Bone marrow (tissue), 2 donors: ENCODE measurements around the gene LRRC18.

Source experiments
- DNase-seq, 2 donors: peaks; one replicate each; lab custom pipeline; 2025; lab: John Stamatoyannopoulos, UW

The LRRC18 gene

DNA sequence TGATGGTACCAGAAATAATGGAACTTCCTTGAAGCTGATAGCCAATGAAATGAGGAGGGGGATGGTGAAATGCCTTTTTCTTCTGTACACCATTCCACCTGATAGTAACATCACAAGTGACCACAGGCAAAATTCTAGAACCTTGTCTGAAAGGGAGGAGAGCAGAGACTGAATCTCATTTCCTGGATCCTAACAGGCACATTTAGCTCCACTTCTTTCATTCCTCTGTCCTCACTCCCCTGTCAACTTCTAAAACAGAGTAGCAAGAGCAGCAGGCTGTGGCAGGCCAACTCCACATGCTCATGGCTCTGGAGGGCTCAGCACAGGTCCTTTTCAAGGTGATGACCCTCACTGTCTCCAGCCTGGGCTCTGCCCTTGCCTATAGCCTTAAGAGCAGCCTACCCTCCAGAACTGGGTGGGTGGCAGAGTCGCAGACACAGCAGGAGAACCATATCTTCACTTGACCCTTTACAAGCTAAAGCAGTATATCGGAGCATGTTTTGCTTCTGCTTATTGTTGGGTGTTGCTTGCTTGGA, at the start of gene LRRC18:
Gene LRRC18, minus strand, starts transcription at position 51 of the 536 bp plus-strand sequence. CDS start 25,685 bp downstream, outside the sequence.
- DNase-seq = no peak

DNA sequence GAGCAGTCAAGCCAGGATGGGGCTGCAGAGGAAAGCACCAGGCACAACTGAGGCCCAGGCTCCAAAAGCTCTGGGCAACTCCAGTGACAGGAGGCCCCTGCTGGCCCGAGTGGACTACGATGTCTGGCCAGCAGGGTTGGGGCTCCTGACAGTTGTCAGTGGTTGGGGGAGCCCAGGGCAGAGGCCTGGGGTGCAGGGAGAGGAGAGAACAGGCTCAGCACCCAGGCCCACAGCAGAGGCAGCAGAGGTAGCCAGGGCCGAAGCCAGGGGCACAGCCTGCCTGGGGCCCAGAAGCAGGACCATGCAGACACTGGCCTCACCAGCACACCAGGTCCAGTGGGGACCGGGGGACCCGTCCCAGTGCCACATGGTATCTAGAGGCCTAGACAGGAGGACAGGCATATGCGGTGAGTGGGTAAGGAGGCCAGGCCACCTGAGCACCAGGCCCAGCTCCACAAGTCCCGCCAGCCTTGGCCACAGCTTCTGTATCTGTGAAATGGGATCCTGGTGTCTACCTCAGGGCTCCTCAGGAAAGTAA, 46.0 kb upstream of the LRRC18 start:
- DNase-seq = no peak

DNA sequence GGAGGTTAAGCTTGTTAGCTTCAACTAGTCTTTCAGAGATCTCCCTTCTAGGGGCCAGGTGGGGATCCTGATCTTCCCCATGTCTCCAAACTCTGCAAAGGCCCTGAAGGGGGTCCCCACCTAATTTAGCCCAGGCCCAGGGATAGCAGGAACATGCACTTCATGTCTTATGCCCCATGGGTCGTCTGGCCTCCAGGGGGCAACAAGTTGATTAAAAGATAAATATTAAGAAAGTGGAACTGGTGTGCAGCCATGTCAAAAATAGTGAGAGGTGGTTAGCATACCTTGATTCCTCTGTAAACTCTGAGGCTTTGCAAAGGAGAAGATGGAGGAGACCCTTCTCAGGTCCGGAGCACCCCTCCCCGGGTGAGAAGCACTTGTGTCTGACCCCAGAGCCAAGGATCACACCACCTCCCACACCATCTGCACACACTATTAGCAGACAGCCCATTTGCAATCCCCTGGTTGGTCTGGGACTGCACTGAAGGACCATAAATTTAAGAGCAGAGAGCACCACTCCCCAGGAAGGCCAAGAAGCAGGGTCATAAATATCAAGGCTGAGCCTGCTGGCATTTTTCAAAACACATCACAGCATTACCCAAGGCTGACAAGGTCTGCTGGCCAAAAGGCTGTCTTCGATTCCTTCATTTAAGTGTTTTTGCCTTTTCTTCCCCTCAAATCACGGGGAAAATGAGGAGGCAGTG, 44.2 kb upstream of the LRRC18 start:
- DNase-seq = no peak

DNA sequence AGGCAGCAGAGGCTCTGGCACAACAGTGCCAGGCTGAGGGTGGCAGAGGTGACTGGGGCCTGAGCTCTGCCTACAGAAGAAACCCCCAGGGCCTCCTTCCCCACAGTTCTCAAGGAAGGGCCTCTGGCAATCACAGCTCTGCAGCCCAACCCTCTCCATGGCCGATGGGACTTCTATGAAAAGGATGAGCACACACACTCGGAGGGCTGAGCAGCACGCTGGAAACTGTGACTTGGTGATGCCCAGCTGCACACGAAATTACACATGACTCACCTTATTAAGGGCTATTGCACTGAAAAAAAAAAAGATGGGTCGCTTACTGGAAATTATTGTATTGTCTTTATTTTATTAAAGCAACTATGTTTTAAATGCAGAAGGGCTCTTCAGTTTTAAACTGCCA, 42.9 kb upstream of the LRRC18 start:
- no peak for DNase-seq

DNA sequence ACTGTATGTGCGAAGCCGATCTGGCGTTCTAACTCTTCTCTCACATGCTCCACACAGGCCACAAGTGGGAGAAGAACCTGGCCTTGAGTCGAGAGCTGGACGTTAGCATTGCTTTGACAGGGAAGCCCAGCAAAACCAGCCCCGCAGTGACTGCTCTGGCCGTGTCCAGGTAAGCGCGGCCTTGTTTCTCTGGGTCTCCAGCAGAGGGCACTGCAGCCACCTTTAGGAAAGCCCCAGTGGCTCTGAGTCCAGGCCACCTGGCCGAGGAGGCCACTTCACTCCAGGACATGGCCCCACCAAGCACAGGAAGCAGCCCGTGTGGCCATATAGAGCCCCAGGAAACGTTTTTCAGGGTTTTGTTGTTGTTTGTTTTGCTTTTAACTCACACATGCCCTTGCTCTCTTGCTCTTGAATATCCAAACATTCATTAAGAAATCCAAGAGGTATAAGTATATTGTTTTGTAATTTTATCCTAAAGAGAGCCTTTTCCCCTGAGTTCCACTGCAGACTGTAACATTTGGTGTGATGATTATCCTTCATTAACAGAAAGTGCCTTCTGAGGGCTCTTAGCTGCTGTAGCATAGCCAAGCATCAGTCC, 41.8 kb upstream of the LRRC18 start:
- DNase-seq = no peak

DNA sequence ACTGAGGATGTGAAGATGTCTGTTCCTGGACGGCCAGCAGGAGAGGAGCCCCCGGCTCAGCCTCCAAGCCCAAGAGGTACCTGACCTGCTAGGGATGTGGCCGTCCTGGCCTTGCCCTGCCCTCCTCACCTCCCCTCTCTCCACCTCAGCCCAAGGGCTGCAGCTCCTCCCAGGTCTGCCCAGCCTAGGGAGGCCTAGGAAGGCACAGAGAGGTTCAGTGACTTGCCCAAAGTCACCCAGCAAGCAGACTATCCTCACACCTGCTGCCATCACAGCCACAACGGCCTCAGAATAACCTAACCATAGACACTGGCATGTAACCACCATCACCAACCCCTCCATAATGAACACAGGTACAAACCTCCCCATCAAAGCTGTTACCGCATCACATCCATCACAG, 38.7 kb upstream of the LRRC18 start:
- DNase-seq = no peak

DNA sequence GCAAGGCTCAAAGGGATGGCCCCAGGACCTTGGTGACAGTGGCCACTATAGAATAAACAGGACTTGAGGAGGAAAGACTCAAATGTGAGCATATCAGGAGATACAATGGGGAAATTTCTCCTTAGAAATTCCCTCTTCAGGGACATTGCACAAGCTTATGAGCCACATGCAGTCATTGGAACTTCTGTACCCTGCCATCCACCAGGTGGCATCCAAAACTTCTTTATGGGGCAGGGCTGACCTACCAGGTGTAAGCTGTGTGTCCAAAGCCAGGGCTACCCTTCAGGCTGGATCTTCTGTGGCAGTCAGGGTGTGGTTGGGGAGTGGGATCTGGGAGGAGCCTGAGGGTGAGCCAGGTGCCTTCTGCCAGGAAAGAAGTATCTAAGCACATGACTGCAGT, 36.6 kb upstream of the LRRC18 start:
- DNase-seq = no peak

DNA sequence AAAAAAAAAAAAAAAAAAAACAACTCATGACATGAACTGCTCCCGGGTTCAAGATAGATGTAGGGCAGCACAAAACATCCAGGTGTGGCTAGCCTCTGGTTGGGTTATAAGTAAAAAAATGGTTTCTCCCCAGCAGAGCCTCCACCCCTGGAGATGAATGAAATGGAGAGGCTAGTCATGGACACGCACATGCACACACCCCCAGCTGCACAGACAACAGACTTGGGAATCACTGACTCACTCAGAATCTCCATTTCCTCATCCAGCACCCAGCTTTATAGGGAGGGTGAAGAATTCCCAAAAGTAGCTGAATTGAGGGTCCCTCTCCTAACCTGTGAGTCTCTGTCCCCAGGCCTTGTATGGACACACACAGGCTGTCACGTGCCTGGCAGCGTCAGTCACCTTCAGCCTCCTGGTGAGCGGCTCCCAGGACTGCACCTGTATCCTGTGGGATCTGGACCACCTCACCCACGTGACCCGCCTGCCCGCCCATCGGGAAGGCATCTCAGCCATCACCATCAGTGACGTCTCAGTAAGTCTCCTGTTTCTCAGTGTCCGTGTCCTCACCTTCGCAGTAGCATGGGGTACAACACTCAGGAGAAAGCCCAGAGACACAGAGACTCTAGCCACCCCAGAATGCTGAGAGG, 35.0 kb upstream of the LRRC18 start:
- DNase-seq = no peak

DNA sequence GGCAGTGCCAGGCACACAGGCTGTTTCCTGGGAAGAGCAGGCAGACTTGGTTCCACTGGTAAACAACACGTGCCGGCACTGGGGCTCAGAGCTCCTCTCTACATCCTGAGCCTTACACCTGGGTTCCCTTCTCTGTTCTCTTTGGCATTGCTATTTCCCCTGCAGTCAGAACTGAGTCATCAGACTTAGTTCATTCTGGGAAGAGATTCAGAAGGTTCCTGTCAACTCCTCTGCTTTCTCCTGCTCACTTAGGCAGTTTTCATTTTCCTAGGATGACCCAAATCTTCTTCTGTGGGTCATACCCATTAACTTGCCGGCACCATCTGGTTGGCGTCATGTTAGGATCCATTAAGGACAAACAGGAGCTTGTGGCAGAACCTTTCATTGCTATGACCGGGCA, 33.4 kb upstream of the LRRC18 start:
- no peak for DNase-seq

DNA sequence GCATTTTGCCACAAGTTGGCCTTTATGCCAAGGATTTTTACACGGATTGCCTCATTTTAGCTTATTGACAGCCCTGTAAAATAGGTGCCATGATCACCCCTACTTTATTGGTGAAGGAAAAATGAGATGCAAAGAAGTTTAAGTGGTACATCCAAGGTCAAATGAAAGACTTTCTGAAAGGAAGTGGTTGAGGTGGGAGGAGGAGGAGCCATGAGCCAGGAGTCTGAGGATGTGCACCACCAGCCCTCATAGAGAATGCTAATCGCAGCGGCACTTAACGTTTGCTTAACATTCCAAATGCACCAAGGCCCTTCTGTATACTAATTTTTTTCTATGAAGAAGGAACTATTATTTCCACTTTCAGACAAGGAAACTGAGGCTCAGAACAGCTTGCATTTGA, 31.0 kb upstream of the LRRC18 start:
- no peak for DNase-seq

DNA sequence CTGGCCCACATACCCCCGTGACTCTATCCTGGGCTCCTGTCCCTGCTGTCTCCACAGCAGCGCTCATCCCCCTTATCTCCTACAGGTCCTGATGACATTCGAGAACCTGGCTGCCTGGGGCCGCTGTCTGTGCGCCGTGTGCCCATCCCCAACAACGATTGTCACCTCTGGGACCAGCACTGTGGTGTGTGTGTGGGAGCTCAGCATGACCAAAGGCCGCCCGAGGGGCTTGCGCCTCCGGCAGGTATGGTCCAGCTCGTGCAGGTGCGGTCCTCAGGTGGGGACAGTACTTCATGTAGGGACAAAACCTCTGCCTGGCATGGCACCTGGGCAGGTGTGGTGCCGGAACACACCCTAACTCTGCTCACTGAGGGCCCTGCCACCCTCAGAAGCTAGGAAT, 30.4 kb upstream of the LRRC18 start:
- DNase-seq = no peak

DNA sequence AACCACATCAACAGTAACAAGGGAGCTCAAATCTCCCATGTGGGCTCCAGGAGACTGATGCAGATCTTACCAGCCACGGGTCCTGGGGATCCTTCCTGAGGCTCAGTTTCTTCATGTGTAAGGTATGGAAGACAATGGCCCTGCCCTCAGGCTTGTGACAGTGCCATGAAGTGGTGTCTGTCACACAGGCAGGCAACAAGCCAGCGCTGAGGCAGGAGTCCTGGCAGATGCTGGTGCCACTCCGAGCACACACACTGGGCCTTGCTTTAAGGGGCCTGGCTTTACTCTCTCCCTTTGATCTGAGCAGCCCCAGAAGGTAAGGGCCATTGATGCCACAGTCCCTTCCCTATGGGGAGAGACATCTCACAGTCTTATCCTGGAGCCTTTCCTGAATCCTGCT, 28.4 kb upstream of the LRRC18 start:
- DNase-seq = no peak

DNA sequence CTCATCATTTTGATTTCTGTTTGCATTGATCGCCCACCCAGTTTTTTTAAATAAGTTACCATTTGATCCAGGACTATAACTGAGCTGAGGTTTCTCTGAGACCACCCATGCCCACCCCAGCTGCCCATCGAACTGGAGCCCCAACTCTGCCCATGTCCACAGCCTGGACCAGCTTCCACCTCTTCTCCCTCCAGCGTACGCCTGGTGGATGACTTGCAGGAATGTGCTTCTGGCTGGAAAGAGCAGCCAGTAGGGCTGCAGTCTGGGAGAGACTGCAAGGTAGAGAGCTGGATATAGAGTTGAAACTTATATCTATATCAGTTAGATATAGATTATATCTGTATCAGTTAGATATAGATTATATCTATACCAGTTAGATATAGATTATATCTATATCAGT, 25.8 kb upstream of the LRRC18 start:
- no peak for DNase-seq

DNA sequence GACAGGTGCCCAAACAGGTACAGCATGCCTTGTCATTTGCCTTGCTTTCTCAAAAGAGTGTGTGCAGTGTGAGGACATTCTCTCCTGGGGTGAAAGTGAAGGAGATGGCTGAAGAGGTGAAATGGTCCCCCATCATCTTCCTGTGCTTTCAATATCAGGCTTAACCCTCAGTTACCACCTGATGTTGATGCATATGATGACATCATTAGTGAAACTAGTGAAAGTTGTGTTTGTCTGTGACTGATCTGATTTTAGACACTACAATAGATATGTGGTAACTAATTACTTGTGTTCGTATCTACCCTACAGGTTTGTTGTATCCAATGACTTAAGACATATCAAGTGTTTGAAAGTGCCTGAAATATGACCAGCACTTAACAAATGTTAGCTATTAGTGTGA, 24.4 kb upstream of the LRRC18 start:
- DNase-seq = no peak

DNA sequence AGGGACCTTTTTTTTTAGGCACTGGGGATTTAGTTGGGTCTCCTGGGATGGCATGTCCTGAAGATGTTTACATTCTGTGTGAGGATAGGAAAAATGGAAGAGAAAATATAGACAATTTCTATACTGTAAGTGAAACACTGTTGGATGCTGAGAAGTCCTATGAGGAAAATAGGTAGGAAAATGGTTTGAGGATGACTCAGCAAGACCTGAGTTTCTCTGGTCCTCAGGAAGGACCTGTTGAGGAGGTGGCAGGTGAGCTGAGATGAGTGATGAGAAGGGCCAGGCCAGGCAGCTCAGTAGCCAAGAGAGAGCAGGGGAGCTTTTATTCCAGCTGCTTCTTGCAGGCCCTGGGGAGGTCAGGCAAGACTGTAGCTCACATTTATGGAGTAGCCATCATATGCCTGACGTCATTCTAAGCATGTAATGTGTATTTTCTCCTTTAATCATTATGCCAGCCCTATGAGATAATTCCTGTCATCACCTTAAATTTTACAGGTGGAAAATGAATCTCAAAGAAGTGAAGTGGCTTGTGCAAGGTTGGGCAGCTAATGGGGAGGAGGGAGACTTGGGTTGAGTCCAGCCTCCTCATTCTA, 19.1 kb upstream of the LRRC18 start:
- no peak for DNase-seq

DNA sequence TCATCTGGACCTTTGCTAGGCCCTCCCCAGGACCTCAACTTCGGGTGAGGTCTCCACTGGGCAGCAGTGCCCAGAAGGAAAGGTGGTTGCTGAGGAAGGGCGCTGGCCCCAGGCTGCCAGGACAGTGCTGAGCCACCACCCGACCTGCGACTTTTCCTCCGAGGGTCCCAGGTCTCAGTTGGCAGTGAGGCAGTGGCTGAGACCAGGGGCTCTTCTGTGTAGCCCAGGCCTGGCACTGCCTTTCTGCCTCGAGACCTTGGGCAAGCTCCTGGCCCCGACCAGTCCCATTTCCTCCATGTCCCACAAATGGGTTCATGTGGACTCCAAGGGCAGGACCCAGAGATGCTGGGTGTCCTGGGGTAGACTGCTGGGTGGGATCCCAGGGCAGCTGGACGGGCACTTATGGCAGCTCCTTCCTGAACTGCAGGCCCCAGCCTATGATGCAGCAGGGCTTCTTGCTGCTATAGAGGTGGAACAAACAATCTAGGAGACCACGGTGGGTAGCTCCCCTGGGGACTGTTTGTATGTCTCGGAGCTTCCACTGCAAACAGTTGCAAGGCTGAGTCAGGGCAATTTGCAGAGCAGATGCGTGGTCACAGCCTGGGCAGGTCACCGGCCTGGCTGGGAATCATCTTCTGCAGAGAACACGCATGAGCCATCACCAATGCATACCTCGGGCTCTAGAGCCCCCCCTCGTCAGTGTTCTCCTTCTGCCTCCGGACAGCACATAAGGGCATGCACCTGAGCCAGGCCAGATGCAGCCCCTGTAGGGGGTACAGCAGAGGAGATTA, 17.9 kb upstream of the LRRC18 start:
- DNase-seq = no peak

DNA sequence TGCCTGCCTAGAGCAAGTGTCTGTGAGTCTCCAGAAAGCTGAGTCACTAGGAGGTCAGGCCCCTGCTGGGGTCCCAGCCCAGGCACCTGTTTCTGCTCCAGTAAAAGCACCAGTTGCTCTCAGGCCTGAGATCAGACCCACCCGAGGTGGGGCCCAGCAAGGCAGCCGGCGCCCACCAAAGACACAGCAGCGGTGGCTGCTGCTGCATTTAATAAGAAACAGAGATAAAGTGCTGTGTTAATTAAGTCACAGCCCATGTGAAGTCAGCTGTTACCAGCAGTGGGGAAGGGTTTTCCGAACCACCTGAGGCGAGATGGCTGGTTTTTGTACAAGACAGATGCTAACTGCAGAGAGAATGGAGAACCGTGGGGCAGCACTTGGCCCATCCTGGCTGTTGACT, 12.1 kb upstream of the LRRC18 start:
- DNase-seq = no peak

DNA sequence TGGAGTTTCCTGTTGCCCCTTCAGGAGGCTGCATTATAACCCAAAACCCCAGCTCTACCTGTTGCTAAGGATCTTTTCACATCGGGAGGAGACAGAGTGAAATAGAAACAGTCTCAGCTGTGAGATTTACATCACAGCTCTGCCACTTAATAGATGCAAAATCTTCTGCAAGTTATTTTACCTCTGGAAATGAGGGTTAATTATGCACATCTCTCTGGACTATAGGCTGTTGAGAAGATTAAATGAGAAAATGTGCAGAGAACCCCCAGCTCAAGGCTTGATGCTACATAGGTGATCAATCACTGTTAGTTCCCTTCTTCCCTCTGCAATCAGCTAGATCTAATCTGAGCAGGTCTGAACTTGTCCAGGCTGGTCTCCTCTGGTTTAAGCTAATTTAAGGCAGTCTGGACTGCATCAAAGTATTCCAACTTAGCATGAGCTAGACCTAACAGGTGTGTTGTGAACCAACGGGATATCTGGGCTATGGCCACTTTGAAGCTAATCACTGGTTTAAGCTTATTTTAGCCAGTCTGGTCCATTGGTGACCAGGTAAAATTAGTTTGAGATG, 8.9 kb upstream of the LRRC18 start:
- DNase-seq = no peak

DNA sequence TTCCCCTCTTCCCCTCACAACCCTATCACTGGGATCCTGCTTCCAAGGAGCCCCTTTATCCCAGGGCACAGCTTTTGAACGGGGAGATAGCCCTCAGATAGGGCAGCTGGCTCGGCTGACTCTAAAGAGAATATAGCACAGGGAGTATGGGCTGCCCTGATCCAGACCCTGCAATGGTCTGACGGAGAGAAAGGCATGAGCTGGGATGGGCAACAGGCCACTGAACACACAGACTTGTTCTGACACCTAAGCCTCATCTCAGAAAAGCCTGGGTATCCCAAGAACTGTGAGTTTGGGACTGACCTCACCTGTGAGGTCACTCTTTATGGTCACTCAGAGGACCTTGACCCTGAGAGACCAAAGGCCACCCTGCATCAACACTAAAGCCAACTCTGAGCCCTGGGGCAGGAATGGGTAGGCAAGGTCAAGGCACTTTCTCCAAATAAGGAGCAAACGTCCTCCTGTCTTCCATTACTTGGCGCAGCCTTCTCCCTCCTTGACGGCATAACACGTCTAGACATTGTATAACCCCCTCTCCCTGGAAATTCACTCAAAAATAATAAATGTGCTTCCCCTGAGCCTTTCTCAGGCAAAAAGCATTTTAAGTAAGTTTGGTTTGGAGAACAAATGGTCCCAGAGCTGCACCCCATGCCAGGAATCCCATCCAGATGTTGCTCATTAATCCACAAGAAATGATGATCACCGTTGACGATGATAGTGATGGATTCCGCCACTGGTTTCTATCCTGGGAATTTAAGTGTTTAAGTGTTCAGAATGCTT, 8.2 kb upstream of the LRRC18 start:
- no peak for DNase-seq

DNA sequence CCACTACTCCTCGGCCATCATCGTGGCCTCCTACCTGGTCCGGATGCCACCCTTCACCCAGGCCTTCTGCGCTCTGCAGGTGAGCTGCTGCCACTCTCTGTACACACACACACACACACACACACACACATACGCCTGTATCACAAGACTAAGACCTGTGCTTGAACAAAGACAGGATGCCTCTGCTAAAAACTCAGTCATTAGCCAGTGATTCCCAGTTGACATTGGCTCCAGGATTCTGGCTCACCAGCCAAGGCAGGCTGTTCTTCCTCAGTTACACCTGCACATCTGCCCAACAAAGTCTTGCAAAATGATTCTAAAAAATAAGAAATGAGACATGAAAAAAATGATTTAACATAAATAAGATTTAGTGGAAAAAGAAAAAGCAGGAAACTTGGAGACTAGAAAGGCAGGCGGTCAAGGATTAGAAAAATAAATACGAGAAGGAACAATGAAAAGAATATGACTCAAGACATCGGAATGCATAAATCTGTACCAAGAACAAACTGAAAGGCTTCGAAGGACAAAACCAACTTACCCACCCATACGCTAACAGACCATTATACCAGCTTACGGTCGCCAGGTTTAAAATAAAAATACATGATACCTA, 7.4 kb upstream of the LRRC18 start:
- no peak for DNase-seq
